SK-N-SH (cell line): ENCODE results near the gene LCN6. TPM values are rescaled to one million over a fixed set of nuclear protein-coding genes. Genes with fewer than 3 reads are reported as not detected.

Experiments used
- CTCF ChIA-PET: fragments of 300-600, 350-600 bp; formaldehyde crosslinking; extraction: SDS; loops from one replicate; lab custom pipeline; 2021; lab: Yijun Ruan, JAX
- POLR2A ChIA-PET: fragments of 350-600 bp; sonication (Branson Sonifier 250); formaldehyde crosslinking; extraction: SDS; loops from one replicate; lab custom pipeline; 2020; ENCODE audit warnings: antibody characterized with exemption, inconsistent platforms; lab: Yijun Ruan, JAX
- DNase-seq: peaks from one replicate; pipeline ENCODE4 v3.0.0; 2012
- H2AFZ ChIP-seq: fragments of 200-600 bp; sonication (generic); 2 replicates; pipeline ENCODE4 v1.8.1; 2016; ENCODE audit warnings: antibody characterized with exemption, mild to moderate bottlenecking, low read depth
- H3F3A ChIP-seq: fragments of 200-600 bp; sonication (generic); replicated peaks from 2 replicates; pipeline ENCODE3; 2016; ENCODE audit warnings: antibody characterized with exemption, mild to moderate bottlenecking; ENCODE audit not compliant: insufficient read depth
- H3K27ac ChIP-seq, 2 experiments: fragments of 200-500 bp in 1 of 2; fragments of 200-600 bp in 1 of 2; sonication (Bioruptor generic) in 1 of 2; sonication (generic), shearing (Covaris generic) in 1 of 2; 2 replicates each; pipeline versions ENCODE4 v1.5.1 to v1.6.1; 2014 to 2016; ENCODE audit warnings: low read depth in 2 of 2, inconsistent platforms in 1 of 2, low read length in 1 of 2, mild to moderate bottlenecking in 1 of 2, mixed read lengths in 1 of 2
- H3K27me3 ChIP-seq: fragments of 200-600 bp; sonication (generic), shearing (Covaris generic); 2 replicates; pipeline ENCODE4 v1.6.1; 2016; ENCODE audit warnings: mixed run types; ENCODE audit not compliant: insufficient read depth
- H3K36me3 ChIP-seq, 2 experiments: fragments of 200-500 bp in 1 of 2; fragments of 200-600 bp in 1 of 2; sonication (Bioruptor generic) in 1 of 2; sonication (generic) in 1 of 2; replicated peaks in 1 of 2; 2 replicates each; pipeline versions ENCODE3 to v1.5.1; 2014 to 2016; ENCODE audit warnings: low read length in 1 of 2, mild to moderate bottlenecking in 1 of 2; ENCODE audit not compliant: insufficient read depth in 2 of 2, control insufficient read depth in 1 of 2
- H3K4me1 ChIP-seq, 2 experiments: fragments of 200-500 bp in 1 of 2; fragments of 200-600 bp in 1 of 2; sonication (Bioruptor generic) in 1 of 2; sonication (generic), shearing (Covaris generic) in 1 of 2; 2 replicates each; pipeline versions ENCODE4 v1.5.1 to v1.6.1; 2014 to 2016; ENCODE audit warnings: low read depth in 1 of 2, low read length in 1 of 2, mixed run types in 1 of 2; ENCODE audit not compliant: insufficient read depth in 2 of 2, control insufficient read depth in 1 of 2
- H3K4me2 ChIP-seq: fragments of 200-600 bp; sonication (generic), shearing (Covaris generic); 2 replicates; pipeline ENCODE4 v1.6.1; 2017; ENCODE audit warnings: mixed run types
- H3K4me3 ChIP-seq, 2 experiments: fragments of 200-500 bp in 1 of 2; fragments of 200-600 bp in 1 of 2; sonication (Bioruptor generic) in 1 of 2; sonication (generic), shearing (Covaris generic) in 1 of 2; 2 replicates each; pipeline versions ENCODE4 v1.5.1 to v1.8.1; 2014 to 2016; ENCODE audit warnings: low read depth in 2 of 2, inconsistent platforms in 1 of 2, low read length in 1 of 2, mild to moderate bottlenecking in 1 of 2, mixed read lengths in 1 of 2, moderate library complexity in 1 of 2
- H3K79me2 ChIP-seq: fragments of 200-600 bp; sonication (generic); 2 replicates; pipeline ENCODE4 v1.8.1; 2017; ENCODE audit warnings: mild to moderate bottlenecking; ENCODE audit not compliant: insufficient read depth
- H3K9ac ChIP-seq: fragments of 200-600 bp; sonication (generic); 2 replicates; pipeline ENCODE4 v1.6.1; 2017; ENCODE audit warnings: mixed run types
- H3K9me2 ChIP-seq: fragments of 200-600 bp; sonication (generic); 2 replicates; pipeline ENCODE4 v1.6.1; 2017; ENCODE audit warnings: mixed run types
- H3K9me3 ChIP-seq: fragments of 200-600 bp; sonication (generic); 2 replicates; pipeline ENCODE4 v1.6.1; 2017; ENCODE audit warnings: mixed run types, mild to moderate bottlenecking, moderate library complexity
- H4K20me1 ChIP-seq: fragments of 200-600 bp; sonication (generic); 2 replicates; pipeline ENCODE4 v1.6.1; 2017; ENCODE audit warnings: mild to moderate bottlenecking, mixed run types; ENCODE audit not compliant: insufficient read depth
- CHD2 ChIP-seq: fragments of 150-350 bp; IDR thresholded peaks from 2 replicates; pipeline ENCODE4 v1.6.1; 2018; ENCODE audit warnings: low read length; ENCODE audit not compliant: partially characterized antibody
- ELF1 ChIP-seq: IDR thresholded peaks from 2 replicates; pipeline ENCODE4 v1.4.0; 2012
- EZH2phosphoT487 ChIP-seq: fragments of 200-600 bp; sonication (generic); IDR thresholded peaks from 2 replicates; pipeline ENCODE4 v1.6.1; 2017; ENCODE audit warnings: low read depth, mixed run types, mild to moderate bottlenecking, antibody characterized with exemption, moderate library complexity, borderline replicate concordance
- FOXJ3 ChIP-seq: sonication (generic); formaldehyde crosslinking; IDR thresholded peaks from 2 replicates; pipeline ENCODE4 v1.5.1; 2020; ENCODE audit warnings: mild to moderate bottlenecking, missing genetic modification reagents
- GABPA ChIP-seq: IDR thresholded peaks from 2 replicates; pipeline ENCODE4 v1.4.0; 2012; ENCODE audit warnings: low read depth, mild to moderate bottlenecking
- JUND ChIP-seq: IDR thresholded peaks from 2 replicates; pipeline ENCODE4 v1.4.0; 2012
- MEF2A ChIP-seq: IDR thresholded peaks from 2 replicates; pipeline ENCODE4 v1.4.0; 2012; ENCODE audit warnings: low read depth, borderline replicate concordance
- MXI1 ChIP-seq: IDR thresholded peaks from 2 replicates; pipeline ENCODE4 v1.6.1; 2012; ENCODE audit warnings: mild to moderate bottlenecking, low read depth, low read length, improper control_type of control experiment
- NRF1 ChIP-seq: IDR thresholded peaks from 2 replicates; pipeline ENCODE4 v1.6.1; 2012; ENCODE audit warnings: low read depth, mild to moderate bottlenecking, low read length
- RAD21 ChIP-seq: IDR thresholded peaks from 2 replicates; pipeline ENCODE4 v1.6.1; 2012; ENCODE audit warnings: mild to moderate bottlenecking, low read length
- RXRA ChIP-seq: IDR thresholded peaks from 2 replicates; pipeline ENCODE4 v1.4.0; 2012; ENCODE audit warnings: low read depth, mild to moderate bottlenecking, borderline replicate concordance
- SIN3A ChIP-seq: IDR thresholded peaks from 2 replicates; pipeline ENCODE4 v1.6.1; 2012; ENCODE audit warnings: low read depth, mild to moderate bottlenecking, low read length, moderate library complexity, borderline replicate concordance
- whole genome bisulfite sequencing: methylation state at CpG from one replicate; pipeline ENCODE4 v1.1.6; 2017; ENCODE audit warnings: low lambda C conversion rate; 5-methylcytosine and 5-hydroxymethylcytosine counted together
- polyA plus RNA-seq, 3 experiments: library from polyadenylated mRNA; depleted of rRNA; stranded (reverse); fragments of >200 nt; gene quantifications; 2 replicates each; pipeline ENCODE4 v1.2.3, GENCODE V29; 2012
- TF ChIP-seq, protein P1 (sequence below): IDR thresholded peaks from 2 replicates; pipeline ENCODE4 v1.4.0; 2012; ENCODE audit warnings: low read depth
- TF ChIP-seq, protein P2 (sequence below): fragments of 200-600 bp; sonication (generic); IDR thresholded peaks from 2 replicates; pipeline ENCODE4 v1.6.1; 2017; ENCODE audit warnings: antibody characterized with exemption, mild to moderate bottlenecking, moderate library complexity
- TF ChIP-seq, protein P3 (sequence below): fragments of 150-350 bp; IDR thresholded peaks from 2 replicates; pipeline ENCODE4 v1.6.1; 2017; ENCODE audit warnings: antibody characterized with exemption, low read length, low read depth, borderline replicate concordance
- TF ChIP-seq, protein P4 (sequence below): IDR thresholded peaks from 2 replicates; pipeline ENCODE4 v1.6.1; 2012; ENCODE audit warnings: mild to moderate bottlenecking, low read depth, low read length, moderate library complexity
- TF ChIP-seq, protein P5 (sequence below): IDR thresholded peaks from 2 replicates; pipeline ENCODE4; 2012

LCN6 gene
- polyA plus RNA-seq, 1 of the 3 experiments (the other 2 are of a cell fraction), result not detected

DNA sequence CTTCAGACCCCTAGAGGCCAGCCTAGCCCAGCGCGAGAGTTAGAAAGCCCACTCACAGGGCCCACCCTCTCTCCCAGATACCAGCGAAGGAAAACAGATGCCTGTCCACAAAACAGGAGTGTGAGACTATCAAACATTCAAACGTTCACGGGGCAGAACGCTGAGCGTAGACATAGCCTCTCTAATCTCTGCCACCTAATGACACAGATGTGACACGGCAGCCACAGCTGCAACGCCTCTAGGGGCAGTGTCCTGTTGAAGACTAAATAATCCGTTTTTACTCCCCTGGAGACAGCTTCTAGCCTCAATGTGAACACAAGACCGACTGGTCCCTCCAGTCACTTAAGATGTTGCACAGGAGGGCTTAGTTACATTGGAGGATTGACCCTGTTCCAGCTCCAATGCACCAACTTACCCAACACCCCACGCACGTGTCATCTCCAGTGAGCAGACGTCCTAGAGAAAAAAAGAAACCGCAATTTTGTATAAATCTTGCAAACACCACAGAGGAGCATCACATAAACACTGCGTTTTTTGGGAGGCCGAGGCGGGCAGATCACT is 21.6 kb downstream of the LCN6 start:
- peaks cover 12 to 25% of the 10 kb centered on the region in 2 experiments; a peak in 2 of 4 replicates for H3K4me1 ChIP-seq
- H3K4me3 ChIP-seq, result peak overlapping the region; percentile 83 to 85
- POLR2A ChIA-PET, result interaction anchor here (1.1 to 5.2 kb wide), 7 partner anchors 8 to 80 kb away, joined by 3 to 51 read pairs (median 4); no protein-coding TSS in a partner anchor
- H3K79me2 ChIP-seq, result peaks cover 65% of the 10 kb centered on the region
- H3K36me3 ChIP-seq, result peaks cover 25 to 32% of the 10 kb centered on the region in 2 experiments
- H3K27ac ChIP-seq, result peak overlapping the region; percentile 49 to 58; a peak in 3 of 4 replicates
- 20% methylated on average over 16 of the region's 18 CpGs for WGBS
- H4K20me1 ChIP-seq, result peaks cover 58% of the 10 kb centered on the region
- peak overlapping the region; percentile 95 for H3K9ac ChIP-seq
- H3K9me2 ChIP-seq, result no peaks in the 10 kb centered on the region
- TF ChIP-seq, protein P1, sequence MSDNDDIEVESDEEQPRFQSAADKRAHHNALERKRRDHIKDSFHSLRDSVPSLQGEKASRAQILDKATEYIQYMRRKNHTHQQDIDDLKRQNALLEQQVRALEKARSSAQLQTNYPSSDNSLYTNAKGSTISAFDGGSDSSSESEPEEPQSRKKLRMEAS, result no peak
- no peak for TF ChIP-seq ELF1
- no peak for TF ChIP-seq NRF1
- TF ChIP-seq SIN3A, result peak; percentile 27; the same call in 1 of the 2 replicates
- no peak for TF ChIP-seq RAD21
- TF ChIP-seq GABPA, result no peak
- no peak for TF ChIP-seq FOXJ3 (CRISPR knock-in tag)
- TF ChIP-seq, protein P2, sequence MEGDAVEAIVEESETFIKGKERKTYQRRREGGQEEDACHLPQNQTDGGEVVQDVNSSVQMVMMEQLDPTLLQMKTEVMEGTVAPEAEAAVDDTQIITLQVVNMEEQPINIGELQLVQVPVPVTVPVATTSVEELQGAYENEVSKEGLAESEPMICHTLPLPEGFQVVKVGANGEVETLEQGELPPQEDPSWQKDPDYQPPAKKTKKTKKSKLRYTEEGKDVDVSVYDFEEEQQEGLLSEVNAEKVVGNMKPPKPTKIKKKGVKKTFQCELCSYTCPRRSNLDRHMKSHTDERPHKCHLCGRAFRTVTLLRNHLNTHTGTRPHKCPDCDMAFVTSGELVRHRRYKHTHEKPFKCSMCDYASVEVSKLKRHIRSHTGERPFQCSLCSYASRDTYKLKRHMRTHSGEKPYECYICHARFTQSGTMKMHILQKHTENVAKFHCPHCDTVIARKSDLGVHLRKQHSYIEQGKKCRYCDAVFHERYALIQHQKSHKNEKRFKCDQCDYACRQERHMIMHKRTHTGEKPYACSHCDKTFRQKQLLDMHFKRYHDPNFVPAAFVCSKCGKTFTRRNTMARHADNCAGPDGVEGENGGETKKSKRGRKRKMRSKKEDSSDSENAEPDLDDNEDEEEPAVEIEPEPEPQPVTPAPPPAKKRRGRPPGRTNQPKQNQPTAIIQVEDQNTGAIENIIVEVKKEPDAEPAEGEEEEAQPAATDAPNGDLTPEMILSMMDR, result peak; percentile 59
- TF ChIP-seq MEF2A, result no peak
- TF ChIP-seq EZH2phosphoT487, result no peak
- TF ChIP-seq JUND, result no peak
- TF ChIP-seq, protein P3, sequence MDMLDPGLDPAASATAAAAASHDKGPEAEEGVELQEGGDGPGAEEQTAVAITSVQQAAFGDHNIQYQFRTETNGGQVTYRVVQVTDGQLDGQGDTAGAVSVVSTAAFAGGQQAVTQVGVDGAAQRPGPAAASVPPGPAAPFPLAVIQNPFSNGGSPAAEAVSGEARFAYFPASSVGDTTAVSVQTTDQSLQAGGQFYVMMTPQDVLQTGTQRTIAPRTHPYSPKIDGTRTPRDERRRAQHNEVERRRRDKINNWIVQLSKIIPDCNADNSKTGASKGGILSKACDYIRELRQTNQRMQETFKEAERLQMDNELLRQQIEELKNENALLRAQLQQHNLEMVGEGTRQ, result no peak
- TF ChIP-seq RXRA, result no peak
- peak; percentile 54 for TF ChIP-seq MXI1
- TF ChIP-seq CHD2, result no peak
- TF ChIP-seq, protein P4, sequence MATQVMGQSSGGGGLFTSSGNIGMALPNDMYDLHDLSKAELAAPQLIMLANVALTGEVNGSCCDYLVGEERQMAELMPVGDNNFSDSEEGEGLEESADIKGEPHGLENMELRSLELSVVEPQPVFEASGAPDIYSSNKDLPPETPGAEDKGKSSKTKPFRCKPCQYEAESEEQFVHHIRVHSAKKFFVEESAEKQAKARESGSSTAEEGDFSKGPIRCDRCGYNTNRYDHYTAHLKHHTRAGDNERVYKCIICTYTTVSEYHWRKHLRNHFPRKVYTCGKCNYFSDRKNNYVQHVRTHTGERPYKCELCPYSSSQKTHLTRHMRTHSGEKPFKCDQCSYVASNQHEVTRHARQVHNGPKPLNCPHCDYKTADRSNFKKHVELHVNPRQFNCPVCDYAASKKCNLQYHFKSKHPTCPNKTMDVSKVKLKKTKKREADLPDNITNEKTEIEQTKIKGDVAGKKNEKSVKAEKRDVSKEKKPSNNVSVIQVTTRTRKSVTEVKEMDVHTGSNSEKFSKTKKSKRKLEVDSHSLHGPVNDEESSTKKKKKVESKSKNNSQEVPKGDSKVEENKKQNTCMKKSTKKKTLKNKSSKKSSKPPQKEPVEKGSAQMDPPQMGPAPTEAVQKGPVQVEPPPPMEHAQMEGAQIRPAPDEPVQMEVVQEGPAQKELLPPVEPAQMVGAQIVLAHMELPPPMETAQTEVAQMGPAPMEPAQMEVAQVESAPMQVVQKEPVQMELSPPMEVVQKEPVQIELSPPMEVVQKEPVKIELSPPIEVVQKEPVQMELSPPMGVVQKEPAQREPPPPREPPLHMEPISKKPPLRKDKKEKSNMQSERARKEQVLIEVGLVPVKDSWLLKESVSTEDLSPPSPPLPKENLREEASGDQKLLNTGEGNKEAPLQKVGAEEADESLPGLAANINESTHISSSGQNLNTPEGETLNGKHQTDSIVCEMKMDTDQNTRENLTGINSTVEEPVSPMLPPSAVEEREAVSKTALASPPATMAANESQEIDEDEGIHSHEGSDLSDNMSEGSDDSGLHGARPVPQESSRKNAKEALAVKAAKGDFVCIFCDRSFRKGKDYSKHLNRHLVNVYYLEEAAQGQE, result no peak
- TF ChIP-seq, protein P5, sequence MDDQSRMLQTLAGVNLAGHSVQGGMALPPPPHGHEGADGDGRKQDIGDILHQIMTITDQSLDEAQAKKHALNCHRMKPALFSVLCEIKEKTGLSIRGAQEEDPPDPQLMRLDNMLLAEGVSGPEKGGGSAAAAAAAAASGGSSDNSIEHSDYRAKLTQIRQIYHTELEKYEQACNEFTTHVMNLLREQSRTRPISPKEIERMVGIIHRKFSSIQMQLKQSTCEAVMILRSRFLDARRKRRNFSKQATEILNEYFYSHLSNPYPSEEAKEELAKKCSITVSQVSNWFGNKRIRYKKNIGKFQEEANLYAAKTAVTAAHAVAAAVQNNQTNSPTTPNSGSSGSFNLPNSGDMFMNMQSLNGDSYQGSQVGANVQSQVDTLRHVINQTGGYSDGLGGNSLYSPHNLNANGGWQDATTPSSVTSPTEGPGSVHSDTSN, result no peak
- TF ChIP-seq, all 33 proteins: peak for 3
- DNase-seq, result peak; percentile 73
- Histone ChIP-seq H3F3A (peaks cover 24% of the 10 kb centered on the region), H3K9me3 (no peaks in the 10 kb centered on the region), H2AFZ (no peak overlapping the region), H3K27me3 (no peaks in the 10 kb centered on the region), H3K4me2 (peak overlapping the region; percentile 84)
- CTCF ChIA-PET, result interaction anchor here (0.6 to 6.8 kb wide), 19 partner anchors 11 to 876 kb away, joined by 3 to 99 read pairs (median 5); partner anchors contain the start of genes DIPK1B, LCN10 and LCN8
